Left lung (tissue), 10 donors: ENCODE measurements around the gene SART1. TPM values are rescaled to one million over a fixed set of nuclear protein-coding genes. Genes with fewer than 3 reads are reported as not detected.

Experiments used
- ATAC-seq: fragments of 200-7000 bp; cut with Tn5 transposase; one replicate; pipeline ENCODE4 v1.9.1; 2020; ENCODE audit warnings: moderate library complexity
- DNase-seq, 4 donors: peaks; one replicate each; pipeline ENCODE4 v3.0.0-alpha.2; 2013 to 2020
- H3K27ac ChIP-seq, 2 donors: fragments of 200-600 bp; sonication (generic) in 1 of 2; one replicate each; pipeline versions ENCODE4 v1.5.0 to v1.8.0; 2020 to 2021
- H3K27me3 ChIP-seq, 2 donors: fragments of 200-600 bp; sonication (generic) in 1 of 2; one replicate each; pipeline versions ENCODE4 v1.5.0 to v1.8.0; 2020 to 2021
- H3K36me3 ChIP-seq, 2 donors: fragments of 200-600 bp; sonication (generic) in 1 of 2; one replicate each; pipeline versions ENCODE4 v1.5.0 to v1.8.0; 2020 to 2021
- H3K4me1 ChIP-seq, 2 donors: fragments of 200-600 bp; one replicate each; pipeline ENCODE4 v1.8.0; 2021
- H3K4me3 ChIP-seq, 2 donors: fragments of 200-600 bp; sonication (generic) in 1 of 2; one replicate each; pipeline versions ENCODE4 v1.5.0 to v1.8.0; 2020 to 2021; ENCODE audit warnings: mild to moderate bottlenecking in 1 of 2
- H3K9me3 ChIP-seq, 2 donors: fragments of 200-600 bp; sonication (generic) in 1 of 2; one replicate each; pipeline versions ENCODE4 v1.5.0 to v1.8.0; 2020 to 2021
- CTCF ChIP-seq, 2 donors: fragments of 200-600 bp; sonication (generic) in 1 of 2; IDR thresholded peaks; one replicate each; pipeline versions ENCODE4 v1.5.0 to v1.8.0; 2021; ENCODE audit warnings: antibody characterized with exemption in 2 of 2
- intact Hi-C, 2 donors: fragments of 100-400 bp; cut with DNase I; formaldehyde crosslinking; loops; one replicate each; pipeline versions ENCODE4 v1.11.2 to v1.14.2; 2022
- polyA plus RNA-seq, 6 donors: library from polyadenylated mRNA; unstranded; fragments of 120-200 nt; gene quantifications; one replicate each; pipeline ENCODE4 v1.2.1, GENCODE V29; 2013; ENCODE audit not compliant: insufficient read length in 6 of 6
- total RNA-seq, 2 donors: library from RNA; stranded (reverse); fragmentation: NEBNext Ultra II Directional; extraction: Animal tissue kit (Norgen Biotek cat#: 25700); gene quantifications; one replicate each; pipeline ENCODE4 v1.2.1, GENCODE V29; 2021
- donor health status: DM: no; HTN: yes; CAD: no.
- donor health status: DM: no; HTN: no; CAD: no.

SART1 gene
- total and polyA plus RNA-seq, 8 donors, result 34.1 to 55.4 (median 46.3) TPM

- Histone ChIP-seq H3K4me1 (peaks cover 8 to 33% of the 10 kb centered on the region in 2 donors), H3K36me3 (peaks cover 0 to 52% of the 10 kb centered on the region in 2 donors), H3K9me3 (no peaks in the 10 kb centered on the region), H3K27me3 (no peaks in the 10 kb centered on the region), H3K4me3 (peak overlapping the region; percentile 79 to 86), H3K27ac (peak overlapping the region; percentile 95 to 97)
- ATAC-seq (peak; percentile 90), DNase-seq (peak in 3 of 4 donors; percentile 50 to 92 (median 55))
- intact Hi-C loops, result no loop called here
- no peak for TF ChIP-seq CTCF (IDR thresholded peaks at IDR 0.05)
These were observed 41.2 kb downstream of the SART1 start for GRCh38 chr11:66002648-66003225.

- ATAC-seq (no peak), DNase-seq (peak in 1 of 4 donors; percentile 39)
- Histone ChIP-seq H3K4me1 (peaks cover 8 to 33% of the 10 kb centered on the region in 2 donors), H3K27ac (peak overlapping the region in 1 of 2 donors; percentile 97), H3K36me3 (peaks cover 0 to 47% of the 10 kb centered on the region in 2 donors), H3K4me3 (peak overlapping the region in 1 of 2 donors; percentile 79), H3K27me3 (no peaks in the 10 kb centered on the region), H3K9me3 (no peaks in the 10 kb centered on the region)
- no peak for TF ChIP-seq CTCF (IDR thresholded peaks at IDR 0.05)
- intact Hi-C loops, result no loop called here
These were observed 41.8 kb downstream of the SART1 start for GRCh38 chr11:66003291-66003690.

GRCh38 chr11:66004186-66004585 lies 42.7 kb downstream of the SART1 start:
- H3K27ac ChIP-seq, result no peak overlapping the region
- no peak for TF ChIP-seq CTCF (IDR thresholded peaks at IDR 0.05)
- intact Hi-C loops, result no loop called here

GRCh38 chr11:66006134-66006890 lies 44.8 kb downstream of the SART1 start:
- no peak overlapping the region for H3K4me3 ChIP-seq
- peaks cover 0 to 25% of the 10 kb centered on the region in 2 donors for H3K36me3 ChIP-seq
- intact Hi-C loops, result no loop called here
- DNase-seq (no peak), ATAC-seq (no peak)
- H3K27me3 ChIP-seq, result peaks cover 0 to 14% of the 10 kb centered on the region in 2 donors
- no peaks in the 10 kb centered on the region for H3K9me3 ChIP-seq
- peak overlapping the region in 1 of 2 donors; percentile 3 for H3K27ac ChIP-seq
- TF ChIP-seq CTCF (IDR thresholded peaks at IDR 0.05), result no peak
- H3K4me1 ChIP-seq, result peaks cover 0 to 11% of the 10 kb centered on the region in 2 donors

More at GRCh38 chr11:66004186-66004585, 42.7 kb downstream of the SART1 start:
- DNase-seq, result peak in 1 of 4 donors; percentile 13
- Histone ChIP-seq H3K27me3 (no peaks in the 10 kb centered on the region), H3K4me1 (peaks cover 8 to 32% of the 10 kb centered on the region in 2 donors), H3K9me3 (no peaks in the 10 kb centered on the region), H3K4me3 (no peak overlapping the region), H3K36me3 (peaks cover 0 to 38% of the 10 kb centered on the region in 2 donors)
- ATAC-seq, result no peak

- no peaks in the 10 kb centered on the region for H3K9me3 ChIP-seq
- DNase-seq, result no peak
- H3K27ac ChIP-seq, result peak overlapping the region in 1 of 2 donors; percentile 3
- H3K36me3 ChIP-seq, result peaks cover 0 to 25% of the 10 kb centered on the region in 2 donors
- H3K4me1 ChIP-seq, result peaks cover 0 to 14% of the 10 kb centered on the region in 2 donors
- intact Hi-C loops, result no loop called here
- H3K27me3 ChIP-seq, result peaks cover 4 to 19% of the 10 kb centered on the region in 2 donors
- no peak for TF ChIP-seq CTCF (IDR thresholded peaks at IDR 0.05)
- no peak overlapping the region for H3K4me3 ChIP-seq
- ATAC-seq, result no peak
These were observed 45.3 kb downstream of the SART1 start for GRCh38 chr11:66006891-66007176.
